Measurements from ENCODE around the gene BICDL2. TPM values are rescaled to one million over a fixed set of nuclear protein-coding genes. Genes with fewer than 3 reads are reported as not detected.
A peak's percentile ranks its signal among the peaks of the same experiment; 100 is the strongest.

BICDL2 gene
- total and polyA plus RNA-seq, 9 of the 15 experiments (the other 6 are each of a cell fraction or from before 2014, with no cell fraction given), result 0.09 to 0.28 (median 0.09) TPM; not detected in 6

- TF ChIP-seq ZNF57 (CRISPR knock-in tag; IDR thresholded peaks at IDR 0.05) (no peak), ZFX (CRISPR knock-in tag; IDR thresholded peaks at IDR 0.05) (no peak), SUPT5H (IDR thresholded peaks at IDR 0.05) (no peak), TCF7L2 (IDR thresholded peaks at IDR 0.05; ENCODE audit: low read depth, low read length) (no peak), SMAD1 (IDR thresholded peaks at IDR 0.05; ENCODE audit: low read depth, low read length, partially characterized antibody) (no peak), POLR2AphosphoS5 (IDR thresholded peaks at IDR 0.05; ENCODE audit: control insufficient read depth, insufficient read depth, low read depth, low read length) (no peak), POLR2H (tag; IDR thresholded peaks at IDR 0.05; ENCODE audit: low read depth) (no peak), ZSCAN29 (IDR thresholded peaks at IDR 0.05) (no peak), USF1 (CRISPR knock-in tag; IDR thresholded peaks at IDR 0.05) (no peak), POLR3A (IDR thresholded peaks at IDR 0.05; ENCODE audit: borderline replicate concordance, extremely low read depth, insufficient read depth, insufficient read length) (no peak), ZNF398 (CRISPR knock-in tag; IDR thresholded peaks at IDR 0.05) (no peak), ZNF445 (CRISPR knock-in tag; IDR thresholded peaks at IDR 0.05; ENCODE audit: low read depth) (no peak), CGGBP1 (CRISPR knock-in tag; IDR thresholded peaks at IDR 0.05) (no peak), ETV6 (IDR thresholded peaks at IDR 0.05; ENCODE audit: borderline replicate concordance in 1 of 2, low read depth in 2 of 2, low read length in 1 of 2) (no peak), ETV6 (CRISPR knock-in tag; IDR thresholded peaks at IDR 0.05; ENCODE audit: borderline replicate concordance) (no peak), ZNF263 (CRISPR knock-in tag; IDR thresholded peaks at IDR 0.05; ENCODE audit: borderline replicate concordance) (0 out of 2 replicates have a peak, but pooled peaks have one; percentile 48), CREBBP (IDR thresholded peaks at IDR 0.05; ENCODE audit: low read depth, low read length) (no peak), HBP1 (CRISPR knock-in tag; IDR thresholded peaks at IDR 0.05) (no peak), TAF7 (tag; IDR thresholded peaks at IDR 0.05) (no peak), SMAD3 (CRISPR knock-in tag; conservative IDR thresholded peaks at IDR 0.05) (no peak)
These were observed 57.0 kb downstream of the BICDL2 start (continued) for GRCh38 chr16:2979669-2980226.

All from K562 (cell line).